ENCODE data around the gene HS3ST3B1.

Gene HS3ST3B1

GRCh38 chr17:14325618-14326167 lies 24.8 kb downstream of the HS3ST3B1 start:
- no peaks in the 10 kb centered on the region for H3K36me3 ChIP-seq (ENCODE audit: control insufficient read depth in 4 of 4, insufficient read depth in 4 of 4, low read length in 3 of 4)
- no peaks in the 10 kb centered on the region for H3K27me3 ChIP-seq (replicated peaks in 2 of 5; ENCODE audit: control insufficient read depth in 4 of 5, insufficient read depth in 5 of 5, low read length in 4 of 5)
- ChIA-PET CTCF (interaction anchor here (0.9 kb wide), 1 partner anchor 444 kb away, joined by 3 read pairs; no protein-coding TSS in a partner anchor), POLR2A (no interaction called here)
- peaks cover 0 to 11% (median 8%) of the 10 kb centered on the region in 4 experiments for H3K4me1 ChIP-seq (ENCODE audit: control extremely low read depth in 1 of 4, control insufficient read depth in 4 of 4, insufficient read depth in 4 of 4, low read length in 3 of 4)
- no peak overlapping the region for H3K4me3 ChIP-seq (ENCODE audit: control insufficient read depth in 1 of 7, extremely low read depth in 1 of 7, insufficient read depth in 4 of 7, low read depth in 2 of 7, low read length in 6 of 7)
- WGBS (ENCODE audit: insufficient coverage), result 80% methylated on average over 9 of the region's 9 CpGs
- no peak for DNase-seq
- no peak overlapping the region for H3K27ac ChIP-seq (ENCODE audit: insufficient read depth in 1 of 2, low read depth in 1 of 2, low read length in 2 of 2, poor library complexity in 1 of 2, severe bottlenecking in 2 of 2)
- no peaks in the 10 kb centered on the region for H3K9me3 ChIP-seq (ENCODE audit: control extremely low read depth in 1 of 5, control insufficient read depth in 4 of 5, insufficient read depth in 2 of 5, low read depth in 1 of 5, low read length in 4 of 5)

GRCh38 chr17:14329900-14330491 lies 29.1 kb downstream of the HS3ST3B1 start:
- no peak overlapping the region for H3K27ac ChIP-seq (ENCODE audit: insufficient read depth in 1 of 2, low read depth in 1 of 2, low read length in 2 of 2, poor library complexity in 1 of 2, severe bottlenecking in 2 of 2)
- ChIA-PET CTCF (no interaction called here), POLR2A (no interaction called here)
- no peak overlapping the region for H3K4me3 ChIP-seq (ENCODE audit: control insufficient read depth in 1 of 7, extremely low read depth in 1 of 7, insufficient read depth in 4 of 7, low read depth in 2 of 7, low read length in 6 of 7)
- H3K4me1 ChIP-seq (ENCODE audit: control extremely low read depth in 1 of 4, control insufficient read depth in 4 of 4, insufficient read depth in 4 of 4, low read length in 3 of 4), result peaks cover 0 to 19% (median 10%) of the 10 kb centered on the region in 4 experiments
- no peaks in the 10 kb centered on the region for H3K36me3 ChIP-seq (ENCODE audit: control insufficient read depth in 4 of 4, insufficient read depth in 4 of 4, low read length in 3 of 4)
- peaks cover 0 to 3% (median 0%) of the 10 kb centered on the region in 5 experiments for H3K9me3 ChIP-seq (ENCODE audit: control extremely low read depth in 1 of 5, control insufficient read depth in 4 of 5, insufficient read depth in 2 of 5, low read depth in 1 of 5, low read length in 4 of 5)
- DNase-seq, result peak in 1 of 3 donors; percentile 23
- no peaks in the 10 kb centered on the region for H3K27me3 ChIP-seq (replicated peaks in 2 of 5; ENCODE audit: control insufficient read depth in 4 of 5, insufficient read depth in 5 of 5, low read length in 4 of 5)
- WGBS (ENCODE audit: insufficient coverage), result 92% methylated on average over 1 of the region's 5 CpGs

- POLR2A ChIA-PET, result no interaction called here
- no peak for DNase-seq
- H3K4me3 ChIP-seq (ENCODE audit: control insufficient read depth in 1 of 7, extremely low read depth in 1 of 7, insufficient read depth in 4 of 7, low read depth in 2 of 7, low read length in 6 of 7), result no peak overlapping the region
- no peak overlapping the region for H3K27ac ChIP-seq (ENCODE audit: insufficient read depth in 1 of 2, low read depth in 1 of 2, low read length in 2 of 2, poor library complexity in 1 of 2, severe bottlenecking in 2 of 2)
- H3K36me3 ChIP-seq (ENCODE audit: control insufficient read depth in 4 of 4, insufficient read depth in 4 of 4, low read length in 3 of 4), result no peaks in the 10 kb centered on the region
- H3K4me1 ChIP-seq (ENCODE audit: control extremely low read depth in 1 of 4, control insufficient read depth in 4 of 4, insufficient read depth in 4 of 4, low read length in 3 of 4), result peaks cover 0 to 23% (median 10%) of the 10 kb centered on the region in 4 experiments
- H3K27me3 ChIP-seq (replicated peaks in 2 of 5; ENCODE audit: control insufficient read depth in 4 of 5, insufficient read depth in 5 of 5, low read length in 4 of 5), result no peaks in the 10 kb centered on the region
- WGBS (ENCODE audit: insufficient coverage), result 93% methylated on average over 5 of the region's 8 CpGs
- CTCF ChIA-PET, result no interaction called here
- H3K9me3 ChIP-seq (ENCODE audit: control extremely low read depth in 1 of 5, control insufficient read depth in 4 of 5, insufficient read depth in 2 of 5, low read depth in 1 of 5, low read length in 4 of 5), result peaks cover 0 to 3% (median 0%) of the 10 kb centered on the region in 5 experiments
Measured at GRCh38 chr17:14330492-14330962, 29.6 kb downstream of the HS3ST3B1 start.

GRCh38 chr17:14331225-14331981 lies 30.5 kb downstream of the HS3ST3B1 start:
- CTCF ChIA-PET, result no interaction called here

GRCh38 chr17:14331982-14332298 lies 31.1 kb downstream of the HS3ST3B1 start:
- H3K36me3 ChIP-seq (ENCODE audit: control insufficient read depth in 4 of 4, insufficient read depth in 4 of 4, low read length in 3 of 4), result no peaks in the 10 kb centered on the region
- no peak for DNase-seq
- H3K4me1 ChIP-seq (ENCODE audit: control extremely low read depth in 1 of 4, control insufficient read depth in 4 of 4, insufficient read depth in 4 of 4, low read length in 3 of 4), result peaks cover 0 to 23% (median 9%) of the 10 kb centered on the region in 4 experiments
- POLR2A ChIA-PET, result no interaction called here
- peak overlapping the region in 1 of 2 experiments; percentile 4 for H3K27ac ChIP-seq (ENCODE audit: insufficient read depth in 1 of 2, low read depth in 1 of 2, low read length in 2 of 2, poor library complexity in 1 of 2, severe bottlenecking in 2 of 2)
- H3K27me3 ChIP-seq (replicated peaks in 2 of 5; ENCODE audit: control insufficient read depth in 4 of 5, insufficient read depth in 5 of 5, low read length in 4 of 5), result no peaks in the 10 kb centered on the region
- no peak overlapping the region for H3K4me3 ChIP-seq (ENCODE audit: control insufficient read depth in 1 of 7, extremely low read depth in 1 of 7, insufficient read depth in 4 of 7, low read depth in 2 of 7, low read length in 6 of 7)
- H3K9me3 ChIP-seq (ENCODE audit: control extremely low read depth in 1 of 5, control insufficient read depth in 4 of 5, insufficient read depth in 2 of 5, low read depth in 1 of 5, low read length in 4 of 5), result peaks cover 0 to 3% (median 0%) of the 10 kb centered on the region in 5 experiments
- 70% methylated on average over 2 of the region's 3 CpGs for WGBS (ENCODE audit: insufficient coverage)
- CTCF ChIA-PET, result no interaction called here

More at GRCh38 chr17:14331225-14331981, 30.5 kb downstream of the HS3ST3B1 start:
- peak overlapping the region in 1 of 2 experiments; percentile 4 for H3K27ac ChIP-seq (ENCODE audit: insufficient read depth in 1 of 2, low read depth in 1 of 2, low read length in 2 of 2, poor library complexity in 1 of 2, severe bottlenecking in 2 of 2)
- H3K9me3 ChIP-seq (ENCODE audit: control extremely low read depth in 1 of 5, control insufficient read depth in 4 of 5, insufficient read depth in 2 of 5, low read depth in 1 of 5, low read length in 4 of 5), result peaks cover 0 to 3% (median 0%) of the 10 kb centered on the region in 5 experiments
- DNase-seq, result no peak
- peaks cover 0 to 23% (median 9%) of the 10 kb centered on the region in 4 experiments for H3K4me1 ChIP-seq (ENCODE audit: control extremely low read depth in 1 of 4, control insufficient read depth in 4 of 4, insufficient read depth in 4 of 4, low read length in 3 of 4)
- no peaks in the 10 kb centered on the region for H3K36me3 ChIP-seq (ENCODE audit: control insufficient read depth in 4 of 4, insufficient read depth in 4 of 4, low read length in 3 of 4)
- H3K27me3 ChIP-seq (replicated peaks in 2 of 5; ENCODE audit: control insufficient read depth in 4 of 5, insufficient read depth in 5 of 5, low read length in 4 of 5), result no peaks in the 10 kb centered on the region
- no peak overlapping the region for H3K4me3 ChIP-seq (ENCODE audit: control insufficient read depth in 1 of 7, extremely low read depth in 1 of 7, insufficient read depth in 4 of 7, low read depth in 2 of 7, low read length in 6 of 7)
- POLR2A ChIA-PET, result interaction anchor here (0.7 kb wide), 1 partner anchor 524 kb away, joined by 3 read pairs; no protein-coding TSS in a partner anchor
- 67% methylated on average over 2 of the region's 10 CpGs for WGBS (ENCODE audit: insufficient coverage)

GRCh38 chr17:14332331-14332730 lies 31.4 kb downstream of the HS3ST3B1 start:
- Histone ChIP-seq H3K4me3 (ENCODE audit: control insufficient read depth in 1 of 7, extremely low read depth in 1 of 7, insufficient read depth in 4 of 7, low read depth in 2 of 7, low read length in 6 of 7) (no peak overlapping the region), H3K27me3 (replicated peaks in 2 of 5; ENCODE audit: control insufficient read depth in 4 of 5, insufficient read depth in 5 of 5, low read length in 4 of 5) (no peaks in the 10 kb centered on the region), H3K36me3 (ENCODE audit: control insufficient read depth in 4 of 4, insufficient read depth in 4 of 4, low read length in 3 of 4) (no peaks in the 10 kb centered on the region), H3K27ac (ENCODE audit: insufficient read depth in 1 of 2, low read depth in 1 of 2, low read length in 2 of 2, poor library complexity in 1 of 2, severe bottlenecking in 2 of 2) (no peak overlapping the region), H3K9me3 (ENCODE audit: control extremely low read depth in 1 of 5, control insufficient read depth in 4 of 5, insufficient read depth in 2 of 5, low read depth in 1 of 5, low read length in 4 of 5) (peaks cover 0 to 3% (median 0%) of the 10 kb centered on the region in 5 experiments), H3K4me1 (ENCODE audit: control extremely low read depth in 1 of 4, control insufficient read depth in 4 of 4, insufficient read depth in 4 of 4, low read length in 3 of 4) (peaks cover 0 to 23% (median 9%) of the 10 kb centered on the region in 4 experiments)
- DNase-seq, result no peak
- ChIA-PET CTCF (no interaction called here), POLR2A (no interaction called here)
- 96% methylated on average over 9 of the region's 10 CpGs for WGBS (ENCODE audit: insufficient coverage)

GRCh38 chr17:14333506-14333905 lies 32.6 kb downstream of the HS3ST3B1 start:
- DNase-seq, result no peak
- POLR2A ChIA-PET, result no interaction called here
- CTCF ChIA-PET, result no interaction called here

More at GRCh38 chr17:14333506-14333905, 32.6 kb downstream of the HS3ST3B1 start:
- peaks cover 0 to 23% (median 9%) of the 10 kb centered on the region in 4 experiments for H3K4me1 ChIP-seq (ENCODE audit: control extremely low read depth in 1 of 4, control insufficient read depth in 4 of 4, insufficient read depth in 4 of 4, low read length in 3 of 4)
- no peak overlapping the region for H3K4me3 ChIP-seq (ENCODE audit: control insufficient read depth in 1 of 7, extremely low read depth in 1 of 7, insufficient read depth in 4 of 7, low read depth in 2 of 7, low read length in 6 of 7)
- no peak overlapping the region for H3K27ac ChIP-seq (ENCODE audit: insufficient read depth in 1 of 2, low read depth in 1 of 2, low read length in 2 of 2, poor library complexity in 1 of 2, severe bottlenecking in 2 of 2)
- H3K36me3 ChIP-seq (ENCODE audit: control insufficient read depth in 4 of 4, insufficient read depth in 4 of 4, low read length in 3 of 4), result peaks cover 0 to 5% (median 0%) of the 10 kb centered on the region in 4 experiments
- H3K9me3 ChIP-seq (ENCODE audit: control extremely low read depth in 1 of 5, control insufficient read depth in 4 of 5, insufficient read depth in 2 of 5, low read depth in 1 of 5, low read length in 4 of 5), result peaks cover 0 to 3% (median 0%) of the 10 kb centered on the region in 5 experiments
- WGBS (ENCODE audit: insufficient coverage), result 94% methylated on average over 5 of the region's 7 CpGs
- H3K27me3 ChIP-seq (replicated peaks in 2 of 5; ENCODE audit: control insufficient read depth in 4 of 5, insufficient read depth in 5 of 5, low read length in 4 of 5), result no peaks in the 10 kb centered on the region

Data from common myeloid progenitor, CD34-positive (primary cell).